Epithelial cell of esophagus (primary cell): ENCODE data around the gene KIF20A.

Source experiments
- DNase-seq: peaks from one replicate; pipeline ENCODE4 v3.0.0; 2010; ENCODE audit warnings: low read depth
- H3K4me3 ChIP-seq: 2 replicates; pipeline ENCODE4 v1.5.1; 2011; ENCODE audit warnings: mild to moderate bottlenecking, low read length, control low read depth
- TF ChIP-seq, protein P1 (sequence below): IDR thresholded peaks from 2 replicates; pipeline ENCODE4 v1.5.1; 2011; ENCODE audit warnings: low read depth, mild to moderate bottlenecking, low read length, control low read depth, inconsistent platforms; ENCODE audit not compliant: insufficient read depth; ENCODE audit errors: missing control alignments

The KIF20A gene

DNA sequence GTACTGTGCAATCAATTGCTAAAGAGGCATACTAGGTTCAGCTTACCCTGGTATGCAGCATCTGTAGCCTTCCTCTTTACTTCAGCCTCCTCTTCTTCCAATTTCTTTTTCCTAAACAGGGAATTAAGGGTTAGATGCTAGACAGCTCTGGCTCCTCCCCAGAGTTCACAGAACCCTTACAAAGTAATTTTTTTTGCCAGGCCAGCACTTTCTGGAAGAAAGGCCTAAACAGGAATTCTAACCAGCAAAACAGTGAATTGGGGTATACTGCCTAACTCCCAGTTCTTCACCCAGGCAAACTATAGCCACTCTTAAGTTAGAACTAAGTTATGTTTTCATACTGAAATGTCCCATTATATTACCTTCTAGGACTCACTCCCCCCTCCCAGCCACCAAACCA, 8.6 kb upstream of the KIF20A start:
- H3K4me3 ChIP-seq, result no peak overlapping the region
- no peak for DNase-seq
- TF ChIP-seq, protein P1, sequence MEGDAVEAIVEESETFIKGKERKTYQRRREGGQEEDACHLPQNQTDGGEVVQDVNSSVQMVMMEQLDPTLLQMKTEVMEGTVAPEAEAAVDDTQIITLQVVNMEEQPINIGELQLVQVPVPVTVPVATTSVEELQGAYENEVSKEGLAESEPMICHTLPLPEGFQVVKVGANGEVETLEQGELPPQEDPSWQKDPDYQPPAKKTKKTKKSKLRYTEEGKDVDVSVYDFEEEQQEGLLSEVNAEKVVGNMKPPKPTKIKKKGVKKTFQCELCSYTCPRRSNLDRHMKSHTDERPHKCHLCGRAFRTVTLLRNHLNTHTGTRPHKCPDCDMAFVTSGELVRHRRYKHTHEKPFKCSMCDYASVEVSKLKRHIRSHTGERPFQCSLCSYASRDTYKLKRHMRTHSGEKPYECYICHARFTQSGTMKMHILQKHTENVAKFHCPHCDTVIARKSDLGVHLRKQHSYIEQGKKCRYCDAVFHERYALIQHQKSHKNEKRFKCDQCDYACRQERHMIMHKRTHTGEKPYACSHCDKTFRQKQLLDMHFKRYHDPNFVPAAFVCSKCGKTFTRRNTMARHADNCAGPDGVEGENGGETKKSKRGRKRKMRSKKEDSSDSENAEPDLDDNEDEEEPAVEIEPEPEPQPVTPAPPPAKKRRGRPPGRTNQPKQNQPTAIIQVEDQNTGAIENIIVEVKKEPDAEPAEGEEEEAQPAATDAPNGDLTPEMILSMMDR, result no peak

GRCh38 chr5:138177941-138178515, 884 bp upstream of the KIF20A start:
- H3K4me3 ChIP-seq, result peak overlapping the region; percentile 99
- DNase-seq, result peak; percentile 55
- TF ChIP-seq, protein P1, result no peak

GRCh38 chr5:138179277-138179857, 455 bp downstream of the KIF20A start:
- peak overlapping the region; percentile 99 for H3K4me3 ChIP-seq
- TF ChIP-seq, protein P1, result no peak
- peak; percentile 19 for DNase-seq

- peak overlapping the region; percentile 99 for H3K4me3 ChIP-seq
- TF ChIP-seq, protein P1, result peak; percentile 62
- DNase-seq, result peak; percentile 82
Observed at GRCh38 chr5:138180183-138180782, 1.4 kb downstream of the KIF20A start.

- DNase-seq, result no peak
- H3K4me3 ChIP-seq, result no peak overlapping the region
- TF ChIP-seq, protein P1, result no peak
Observed at GRCh38 chr5:138180841-138181240, 1.9 kb downstream of the KIF20A start.

DNA sequence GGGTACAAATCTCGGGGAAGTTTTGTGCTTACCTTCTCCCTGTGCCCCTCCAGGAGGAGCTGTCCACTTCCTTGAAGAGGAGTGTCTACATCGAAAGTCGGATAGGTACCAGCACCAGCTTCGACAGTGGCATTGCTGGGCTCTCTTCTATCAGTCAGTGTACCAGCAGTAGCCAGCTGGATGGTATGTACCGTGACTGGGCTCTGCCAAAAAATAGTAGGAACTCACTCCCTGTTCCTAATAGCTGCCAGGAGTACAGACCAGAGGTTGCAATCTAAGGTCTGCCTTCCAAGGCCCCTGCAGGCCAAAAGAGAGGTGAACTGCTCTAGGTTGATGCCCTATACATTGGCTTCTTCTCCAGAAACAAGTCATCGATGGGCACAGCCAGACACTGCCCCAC, 3.9 kb downstream of the KIF20A start:
- TF ChIP-seq, protein P1, result no peak
- no peak overlapping the region for H3K4me3 ChIP-seq
- no peak for DNase-seq
